ENCODE results near the gene EXD3.
"Not testable (repeated sequence)": the region's sequence is repeated elsewhere in the genome, so short reads cannot be mapped to it uniquely, and the experiment has no call there.

EXD3 gene

DNA sequence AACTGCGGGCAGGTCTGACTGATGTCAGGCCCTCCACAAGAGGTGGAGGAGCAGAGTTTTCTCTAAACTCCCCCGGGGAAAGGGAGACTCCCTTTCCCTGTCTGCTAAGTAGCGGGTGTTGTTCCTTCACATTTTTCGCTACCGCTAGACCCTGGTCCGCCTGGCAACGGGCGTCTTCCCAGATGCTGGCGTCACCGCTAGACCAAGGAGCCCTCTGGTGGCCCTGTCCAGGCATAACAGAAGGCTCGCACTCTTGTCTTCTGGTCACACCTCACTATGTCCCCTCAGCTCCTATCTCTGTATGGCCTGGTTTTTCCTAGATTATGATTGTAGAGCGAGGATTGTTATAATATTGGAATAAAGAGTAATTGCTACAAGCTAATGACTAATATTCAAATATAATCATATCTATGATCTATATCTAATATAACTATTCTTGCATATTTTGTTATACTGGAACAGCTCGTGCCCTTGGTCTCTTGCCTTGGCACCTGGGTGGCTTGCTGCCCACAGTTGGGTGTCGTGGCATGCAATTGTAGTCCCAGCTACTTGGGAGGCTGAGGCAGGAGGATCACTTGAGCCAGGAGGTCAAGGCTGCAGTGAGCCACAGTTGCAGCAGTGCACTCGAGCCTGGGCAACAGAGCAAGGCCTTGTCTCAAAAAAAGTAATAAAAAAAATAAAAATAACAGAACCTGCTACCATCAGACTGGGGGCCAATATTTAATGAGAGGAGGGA is 160.6 kb downstream of the EXD3 start:
- not testable (repeated sequence) for DNase-seq (ENCODE audit: low read depth in 2 of 2, low spot score in 1 of 2)
